Measurements from ENCODE around the gene JAKMIP3. TPM values are rescaled to one million over a fixed set of nuclear protein-coding genes. Genes with fewer than 3 reads are reported as not detected.

JAKMIP3 gene
- total RNA-seq, 4 donors from 2014 or later, result 0.24 to 0.67 (median 0.51) TPM

DNA sequence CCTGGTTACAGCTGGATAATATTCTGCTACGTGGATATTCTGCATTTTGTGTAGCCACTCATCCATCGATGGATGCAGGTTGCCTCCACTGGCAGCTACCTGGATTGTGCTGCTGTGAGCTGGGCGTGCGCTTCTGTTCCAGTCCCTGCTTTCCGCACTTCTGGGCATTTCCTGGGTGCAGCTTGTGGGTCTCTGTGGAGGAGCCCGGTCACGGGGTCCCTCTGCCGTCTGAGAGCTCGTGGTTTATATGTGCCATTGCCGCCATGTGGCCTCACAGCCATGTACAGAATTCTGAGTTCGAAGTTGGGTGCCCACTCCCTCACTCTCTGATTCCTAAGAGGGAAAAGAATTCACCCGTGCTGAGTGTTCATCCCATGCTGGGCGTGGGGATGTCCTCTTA is 38.3 kb downstream of the JAKMIP3 start:
- ATAC-seq (no peak), DNase-seq (no peak)
- H3K36me3 ChIP-seq, result no peaks in the 10 kb centered on the region
- no peak for TF ChIP-seq POLR2A (IDR thresholded peaks at IDR 0.05)
- TF ChIP-seq, protein P1, sequence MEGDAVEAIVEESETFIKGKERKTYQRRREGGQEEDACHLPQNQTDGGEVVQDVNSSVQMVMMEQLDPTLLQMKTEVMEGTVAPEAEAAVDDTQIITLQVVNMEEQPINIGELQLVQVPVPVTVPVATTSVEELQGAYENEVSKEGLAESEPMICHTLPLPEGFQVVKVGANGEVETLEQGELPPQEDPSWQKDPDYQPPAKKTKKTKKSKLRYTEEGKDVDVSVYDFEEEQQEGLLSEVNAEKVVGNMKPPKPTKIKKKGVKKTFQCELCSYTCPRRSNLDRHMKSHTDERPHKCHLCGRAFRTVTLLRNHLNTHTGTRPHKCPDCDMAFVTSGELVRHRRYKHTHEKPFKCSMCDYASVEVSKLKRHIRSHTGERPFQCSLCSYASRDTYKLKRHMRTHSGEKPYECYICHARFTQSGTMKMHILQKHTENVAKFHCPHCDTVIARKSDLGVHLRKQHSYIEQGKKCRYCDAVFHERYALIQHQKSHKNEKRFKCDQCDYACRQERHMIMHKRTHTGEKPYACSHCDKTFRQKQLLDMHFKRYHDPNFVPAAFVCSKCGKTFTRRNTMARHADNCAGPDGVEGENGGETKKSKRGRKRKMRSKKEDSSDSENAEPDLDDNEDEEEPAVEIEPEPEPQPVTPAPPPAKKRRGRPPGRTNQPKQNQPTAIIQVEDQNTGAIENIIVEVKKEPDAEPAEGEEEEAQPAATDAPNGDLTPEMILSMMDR (IDR thresholded peaks at IDR 0.05 in 4 of 5, conservative IDR thresholded peaks at IDR 0.05 in 1 of 5), result no peak
- H3K27me3 ChIP-seq, result no peaks in the 10 kb centered on the region
- H3K4me3 ChIP-seq, result no peak overlapping the region
- intact Hi-C loops (cut with DNase I; ENCODE audit: low total_unique reads), result no loop called here
- no peaks in the 10 kb centered on the region for H3K9me3 ChIP-seq
- no peaks in the 10 kb centered on the region for H3K4me1 ChIP-seq
- H3K27ac ChIP-seq, result no peak overlapping the region
- in situ Hi-C loops (cut with MboI; ENCODE audit: low sequenced_read_pairs in 4 of 4), result no loop called here

DNA sequence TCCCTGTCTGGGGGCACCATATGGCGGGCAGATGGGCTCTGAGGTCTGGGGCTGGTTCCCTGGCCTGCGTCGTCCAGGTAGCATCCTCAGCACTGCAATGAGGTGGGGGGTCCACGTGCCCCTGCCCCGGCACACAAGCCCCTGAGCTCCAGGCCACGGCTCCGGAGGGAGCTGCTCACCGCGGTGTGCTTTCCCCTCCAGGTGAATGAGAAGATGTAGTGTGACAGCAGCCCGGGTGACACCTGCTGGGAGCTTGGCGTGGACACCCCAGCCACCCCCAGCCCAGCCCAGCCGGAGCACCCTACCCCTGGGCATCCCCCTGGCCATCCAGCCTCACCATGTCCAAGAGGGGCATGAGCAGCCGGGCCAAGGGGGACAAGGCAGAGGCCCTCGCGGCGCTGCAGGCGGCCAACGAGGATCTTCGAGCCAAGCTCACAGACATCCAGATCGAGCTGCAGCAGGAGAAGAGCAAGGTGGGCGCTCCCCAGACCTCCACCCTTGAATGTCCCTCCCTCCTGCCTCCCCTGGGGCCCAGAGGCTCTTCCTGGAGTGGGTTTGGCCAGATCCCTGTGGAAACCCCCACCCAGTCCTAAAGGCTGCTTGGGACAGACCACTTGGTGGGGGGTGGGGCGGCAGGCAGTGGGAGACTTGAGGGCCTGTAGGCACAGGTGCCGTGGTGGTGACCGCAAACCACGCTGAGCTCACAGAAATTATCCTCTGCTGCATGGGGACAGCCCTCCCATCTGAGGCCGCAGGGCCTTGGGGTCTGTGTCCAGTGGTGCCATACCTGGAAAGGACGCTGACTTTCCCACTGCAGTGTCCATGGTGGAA is 38.9 kb downstream of the JAKMIP3 start:
- Histone ChIP-seq H3K4me1 (peaks cover 0 to 3% of the 10 kb centered on the region in 2 donors), H3K27ac (no peak overlapping the region), H3K9me3 (no peaks in the 10 kb centered on the region), H3K4me3 (no peak overlapping the region), H3K36me3 (no peaks in the 10 kb centered on the region), H3K27me3 (no peaks in the 10 kb centered on the region)
- in situ Hi-C loops (cut with MboI; ENCODE audit: low sequenced_read_pairs in 4 of 4) (no loop called here), intact Hi-C loops (cut with DNase I; ENCODE audit: low total_unique reads) (no loop called here)
- TF ChIP-seq POLR2A (IDR thresholded peaks at IDR 0.05), result no peak
- TF ChIP-seq, protein P1 (IDR thresholded peaks at IDR 0.05 in 4 of 5, conservative IDR thresholded peaks at IDR 0.05 in 1 of 5), result no peak
- DNase-seq (no peak), ATAC-seq (no peak)

DNA sequence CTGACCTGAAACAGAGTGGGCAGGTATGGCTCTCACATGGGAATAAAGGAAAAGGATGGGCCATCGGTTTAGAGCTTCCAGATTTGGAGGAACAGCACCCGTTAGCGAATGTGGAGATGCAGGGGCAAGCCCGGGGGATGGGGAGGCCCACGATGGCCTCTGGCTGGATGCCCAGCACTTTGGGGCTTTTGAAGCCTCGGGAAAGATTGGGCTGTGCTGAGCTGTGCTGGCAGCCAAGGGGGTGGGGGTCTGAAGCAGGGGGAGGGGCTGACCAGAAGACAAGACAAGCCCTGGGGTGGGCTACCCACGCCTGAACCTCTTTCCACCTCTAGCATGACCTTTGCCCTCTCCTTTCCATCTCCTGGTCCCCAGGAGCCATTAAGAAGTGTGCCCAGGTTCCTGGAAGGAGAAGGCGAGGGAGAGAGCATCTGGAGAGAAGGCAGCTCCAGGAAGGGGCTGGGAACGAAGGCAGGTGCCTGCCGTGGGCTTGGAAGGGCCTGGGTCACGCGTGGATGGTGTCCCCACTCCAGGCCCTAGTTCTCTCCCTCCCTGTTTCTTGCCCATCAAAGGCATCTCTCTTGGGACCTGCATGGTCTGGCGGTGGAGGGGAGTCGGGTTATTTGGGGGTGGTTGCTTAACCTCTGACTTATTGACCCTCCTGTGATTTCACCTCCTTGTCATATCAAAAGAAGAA is 39.7 kb downstream of the JAKMIP3 start:
- no peaks in the 10 kb centered on the region for H3K36me3 ChIP-seq
- no peak for ATAC-seq
- peaks cover 0 to 3% of the 10 kb centered on the region in 2 donors for H3K4me1 ChIP-seq
- H3K27me3 ChIP-seq, result no peaks in the 10 kb centered on the region
- TF ChIP-seq, protein P1 (IDR thresholded peaks at IDR 0.05 in 4 of 5, conservative IDR thresholded peaks at IDR 0.05 in 1 of 5), result no peak
- TF ChIP-seq POLR2A (IDR thresholded peaks at IDR 0.05), result no peak
- no peak overlapping the region for H3K27ac ChIP-seq
- intact Hi-C loops (cut with DNase I; ENCODE audit: low total_unique reads) (no loop called here), in situ Hi-C loops (cut with MboI; ENCODE audit: low sequenced_read_pairs in 4 of 4) (no loop called here)
- DNase-seq, result no peak
- no peaks in the 10 kb centered on the region for H3K9me3 ChIP-seq
- no peak overlapping the region for H3K4me3 ChIP-seq

DNA sequence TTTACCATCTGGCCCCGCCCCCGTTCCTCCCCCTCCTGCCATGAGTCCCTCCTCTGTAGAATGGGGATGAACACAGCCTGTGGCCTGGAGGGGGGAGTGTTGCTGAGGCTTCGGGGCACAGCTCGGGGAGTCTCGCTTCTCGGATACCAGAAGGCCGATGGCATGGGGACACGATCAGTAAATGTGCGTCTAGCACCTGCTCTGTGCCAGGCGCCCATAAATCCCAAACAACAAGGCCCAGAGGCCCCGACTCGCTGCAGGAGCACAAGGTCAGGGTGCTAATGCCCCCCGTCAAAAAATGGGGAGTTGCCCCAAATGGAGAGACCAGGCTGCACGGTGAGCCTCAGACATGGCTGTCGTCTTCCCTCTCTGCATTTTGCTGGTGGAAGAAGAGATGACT is 40.7 kb downstream of the JAKMIP3 start:
- H3K4me1 ChIP-seq, result peaks cover 0 to 3% of the 10 kb centered on the region in 2 donors
- DNase-seq, result no peak
- intact Hi-C loops (cut with DNase I; ENCODE audit: low total_unique reads), result no loop called here
- no peaks in the 10 kb centered on the region for H3K27me3 ChIP-seq
- TF ChIP-seq POLR2A (IDR thresholded peaks at IDR 0.05), result no peak
- TF ChIP-seq, protein P1 (IDR thresholded peaks at IDR 0.05 in 4 of 5, conservative IDR thresholded peaks at IDR 0.05 in 1 of 5), result no peak
- no peak overlapping the region for H3K4me3 ChIP-seq
- no peaks in the 10 kb centered on the region for H3K36me3 ChIP-seq
- in situ Hi-C loops (cut with MboI; ENCODE audit: low sequenced_read_pairs in 4 of 4), result no loop called here
- no peak for ATAC-seq
- H3K9me3 ChIP-seq, result no peaks in the 10 kb centered on the region
- no peak overlapping the region for H3K27ac ChIP-seq
